SH-SY5Y (cell line): ENCODE measurements around the gene VPS37D.

Experiments used
- GATA2 ChIP-seq: IDR thresholded peaks from 2 replicates; pipeline ENCODE4 v1.6.1; 2011; ENCODE audit warnings: mild to moderate bottlenecking, low read depth, low read length
- GATA3 ChIP-seq: IDR thresholded peaks from 2 replicates; pipeline ENCODE4 v1.6.1; 2011; ENCODE audit warnings: low read depth, mild to moderate bottlenecking, low read length, moderate library complexity

DNA sequence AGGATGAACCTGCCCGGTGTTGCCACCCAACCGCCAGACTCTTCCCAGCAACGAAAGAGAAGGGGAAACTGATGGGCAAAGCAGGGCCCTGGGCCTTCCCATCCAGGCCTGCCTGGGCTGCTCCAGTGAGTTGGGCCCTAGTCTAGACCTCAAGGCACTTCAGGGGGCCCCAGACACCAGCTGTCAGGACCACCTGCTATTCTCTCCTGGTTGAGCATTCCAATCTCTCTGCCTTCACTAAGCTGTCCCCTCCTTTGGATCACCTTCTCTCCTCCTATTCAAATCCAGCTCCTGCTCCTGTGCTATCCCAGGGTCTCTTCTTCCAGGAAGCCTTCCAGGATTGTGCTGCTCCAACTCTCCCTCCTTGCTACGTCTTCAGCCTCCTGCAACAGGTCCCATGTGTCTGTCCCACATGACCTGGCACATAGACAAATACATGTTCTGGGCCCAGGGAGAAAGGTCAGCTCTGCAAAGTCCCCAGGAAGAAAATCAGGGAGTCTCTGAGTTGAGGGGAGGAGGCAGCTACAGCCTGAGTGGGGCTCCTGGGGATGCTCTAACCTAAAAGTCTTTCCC is 48.8 kb downstream of the VPS37D start:
- TF ChIP-seq GATA2 (no peak), GATA3 (no peak)
